ENCODE measurements around the gene CER1. TPM values are rescaled to one million over a fixed set of nuclear protein-coding genes. Genes with fewer than 3 reads are reported as not detected.
"Not testable (repeated sequence)": the region's sequence is repeated elsewhere in the genome, so short reads cannot be mapped to it uniquely, and the experiment has no call there.

CER1 gene
- total RNA-seq, 1 donor from 2014 or later, result 0.40 TPM

- no peak for TF ChIP-seq CTCF (conservative IDR thresholded peaks at IDR 0.05)
- Mint-ChIP-seq H3K4me3 (no peak overlapping the region), H3K9me3 (no peaks in the 10 kb centered on the region), H3K36me3 (ENCODE audit: low read depth) (peaks cover 20% of the 10 kb centered on the region), H3K27me3 (ENCODE audit: low read depth) (no peaks in the 10 kb centered on the region), H3K4me1 (peaks cover 14% of the 10 kb centered on the region), H3K27ac (ENCODE audit: unreplicated experiment) (no peak overlapping the region)
- DNase-seq (ENCODE audit: low read depth, low spot score), result no peak
These were observed 35.4 kb downstream of the CER1 start for GRCh38 chr9:14687042-14687719.

- Mint-ChIP-seq H3K9me3 (no peaks in the 10 kb centered on the region), H3K27me3 (ENCODE audit: low read depth) (no peaks in the 10 kb centered on the region), H3K27ac (ENCODE audit: unreplicated experiment) (no peak overlapping the region), H3K4me3 (no peak overlapping the region), H3K36me3 (ENCODE audit: low read depth) (peaks cover 29% of the 10 kb centered on the region), H3K4me1 (peaks cover 4% of the 10 kb centered on the region)
- no peak for DNase-seq (ENCODE audit: low read depth, low spot score)
- no peak for TF ChIP-seq CTCF (conservative IDR thresholded peaks at IDR 0.05)
These were observed 36.4 kb downstream of the CER1 start for GRCh38 chr9:14686168-14686567.

- not testable (repeated sequence) for H3K4me1 Mint-ChIP-seq; H3K9me3 Mint-ChIP-seq; H3K27me3 Mint-ChIP-seq (ENCODE audit: low read depth); H3K27ac Mint-ChIP-seq (ENCODE audit: unreplicated experiment); DNase-seq (ENCODE audit: low read depth, low spot score); H3K4me3 Mint-ChIP-seq
- H3K36me3 Mint-ChIP-seq (ENCODE audit: low read depth), result peaks cover 30% of the 10 kb centered on the region
These were observed 39.9 kb downstream of the CER1 start for GRCh38 chr9:14682616-14683015.

GRCh38 chr9:14678776-14679175 lies 43.8 kb downstream of the CER1 start:
- H3K36me3 Mint-ChIP-seq (ENCODE audit: low read depth), result peaks cover 24% of the 10 kb centered on the region
- H3K27me3 Mint-ChIP-seq (ENCODE audit: low read depth), result no peaks in the 10 kb centered on the region
- no peak for DNase-seq (ENCODE audit: low read depth, low spot score)
- no peak overlapping the region for H3K27ac Mint-ChIP-seq (ENCODE audit: unreplicated experiment)
- no peak for TF ChIP-seq CTCF (conservative IDR thresholded peaks at IDR 0.05)
- H3K4me3 Mint-ChIP-seq, result no peak overlapping the region
- H3K9me3 Mint-ChIP-seq, result no peaks in the 10 kb centered on the region
- H3K4me1 Mint-ChIP-seq, result no peaks in the 10 kb centered on the region

GRCh38 chr9:14677872-14678271 lies 44.7 kb downstream of the CER1 start:
- no peak overlapping the region for H3K27ac Mint-ChIP-seq (ENCODE audit: unreplicated experiment)
- TF ChIP-seq CTCF (conservative IDR thresholded peaks at IDR 0.05), result no peak
- no peak for DNase-seq (ENCODE audit: low read depth, low spot score)
- no peaks in the 10 kb centered on the region for H3K9me3 Mint-ChIP-seq
- no peaks in the 10 kb centered on the region for H3K4me1 Mint-ChIP-seq
- peaks cover 22% of the 10 kb centered on the region for H3K36me3 Mint-ChIP-seq (ENCODE audit: low read depth)
- H3K27me3 Mint-ChIP-seq (ENCODE audit: low read depth), result no peaks in the 10 kb centered on the region
- no peak overlapping the region for H3K4me3 Mint-ChIP-seq

- Mint-ChIP-seq H3K27me3 (ENCODE audit: low read depth) (no peaks in the 10 kb centered on the region), H3K4me3 (no peak overlapping the region), H3K4me1 (no peaks in the 10 kb centered on the region), H3K36me3 (ENCODE audit: low read depth) (peaks cover 19% of the 10 kb centered on the region), H3K9me3 (no peaks in the 10 kb centered on the region), H3K27ac (ENCODE audit: unreplicated experiment) (no peak overlapping the region)
- no peak for DNase-seq (ENCODE audit: low read depth, low spot score)
- no peak for TF ChIP-seq CTCF (conservative IDR thresholded peaks at IDR 0.05)
These were observed 45.1 kb downstream of the CER1 start for GRCh38 chr9:14677396-14677795.

Measured in neural crest cell (in vitro differentiated cells).